ENCODE results near the gene KIAA1586.

- TF ChIP-seq CTCF (optimal IDR thresholded peaks at IDR 0.05 in 1 of 3, IDR thresholded peaks at IDR 0.05 in 1 of 3, conservative IDR thresholded peaks at IDR 0.05 in 1 of 3; ENCODE audit: extremely low read depth in 1 of 3, insufficient read depth in 2 of 3, low read length in 3 of 3) (no peak), EZH2 (IDR thresholded peaks at IDR 0.05; ENCODE audit: low read length) (no peak)
These were observed 21.7 kb upstream of the KIAA1586 start for GRCh38 chr6:57024775-57025174.
